ENCODE data around the gene KLK14. TPM values are rescaled to one million over a fixed set of nuclear protein-coding genes. Genes with fewer than 3 reads are reported as not detected.

The KLK14 gene
- polyA plus RNA-seq, 1 donor (not counting 4 experiments of a cell fraction or from before 2014, with no cell fraction given), result 0.05 TPM

- Histone ChIP-seq H3K27me3 (ENCODE audit: control insufficient read depth, extremely low read depth, insufficient read depth, low read length) (peaks cover 3% of the 10 kb centered on the region), H3K36me3 (ENCODE audit: control insufficient read depth in 2 of 2, extremely low read depth in 1 of 2, insufficient read depth in 2 of 2, low read length in 2 of 2) (no peaks in the 10 kb centered on the region), H3K4me2 (ENCODE audit: control insufficient read depth, extremely low read depth, insufficient read depth, low read depth, low read length) (no peak overlapping the region), H3K79me2 (ENCODE audit: control insufficient read depth, insufficient read depth, low read length) (no peaks in the 10 kb centered on the region), H3K9me3 (ENCODE audit: control insufficient read depth, low read depth, low read length) (no peaks in the 10 kb centered on the region), H3K9me1 (ENCODE audit: control insufficient read depth, extremely low read depth, insufficient read depth, low read length) (no peaks in the 10 kb centered on the region), H3K9ac (ENCODE audit: control insufficient read depth, extremely low read depth, insufficient read depth, low read length) (no peak overlapping the region), H3K4me3 (ENCODE audit: control insufficient read depth in 2 of 3, extremely low read depth in 1 of 3, insufficient read depth in 2 of 3, low read depth in 1 of 3, low read length in 3 of 3) (no peak overlapping the region), H4K20me1 (ENCODE audit: control insufficient read depth, extremely low read depth, insufficient read depth, low read length) (no peaks in the 10 kb centered on the region), H3K4me1 (ENCODE audit: control insufficient read depth, extremely low read depth, insufficient read depth, low read length) (peaks cover 7% of the 10 kb centered on the region), H3K27ac (ENCODE audit: control insufficient read depth, insufficient read depth, low read length) (no peak overlapping the region), H2AFZ (ENCODE audit: control insufficient read depth, low read length) (no peak overlapping the region)
- dilution Hi-C loops (cut with MboI; ENCODE audit: extremely low pct_ligation_motif_present, low sequenced_read_pairs), result no loop called here
- DNase-seq (ENCODE audit: low read depth, low spot score) (no peak), FAIRE-seq (no peak)
- TF ChIP-seq EZH2 (IDR thresholded peaks at IDR 0.05; ENCODE audit: low read length) (no peak), CTCF (optimal IDR thresholded peaks at IDR 0.05 in 1 of 3, IDR thresholded peaks at IDR 0.05 in 1 of 3, conservative IDR thresholded peaks at IDR 0.05 in 1 of 3; ENCODE audit: extremely low read depth in 1 of 3, insufficient read depth in 2 of 3, low read length in 3 of 3) (no peak)
These were observed 50.8 kb downstream of the KLK14 start for GRCh38 chr19:51031880-51032225.

- H3K4me3 ChIP-seq (ENCODE audit: control insufficient read depth in 2 of 3, extremely low read depth in 1 of 3, insufficient read depth in 2 of 3, low read depth in 1 of 3, low read length in 3 of 3), result no peak overlapping the region
- no peak overlapping the region for H3K9ac ChIP-seq (ENCODE audit: control insufficient read depth, extremely low read depth, insufficient read depth, low read length)
- no peaks in the 10 kb centered on the region for H3K79me2 ChIP-seq (ENCODE audit: control insufficient read depth, insufficient read depth, low read length)
- no peaks in the 10 kb centered on the region for H3K36me3 ChIP-seq (ENCODE audit: control insufficient read depth in 2 of 2, extremely low read depth in 1 of 2, insufficient read depth in 2 of 2, low read length in 2 of 2)
- no peak for DNase-seq (ENCODE audit: low read depth, low spot score)
- H3K27me3 ChIP-seq (ENCODE audit: control insufficient read depth, extremely low read depth, insufficient read depth, low read length), result peaks cover 3% of the 10 kb centered on the region
- H3K4me2 ChIP-seq (ENCODE audit: control insufficient read depth, extremely low read depth, insufficient read depth, low read depth, low read length), result no peak overlapping the region
- no peaks in the 10 kb centered on the region for H3K9me3 ChIP-seq (ENCODE audit: control insufficient read depth, low read depth, low read length)
- no peaks in the 10 kb centered on the region for H4K20me1 ChIP-seq (ENCODE audit: control insufficient read depth, extremely low read depth, insufficient read depth, low read length)
- peaks cover 12% of the 10 kb centered on the region for H3K4me1 ChIP-seq (ENCODE audit: control insufficient read depth, extremely low read depth, insufficient read depth, low read length)
- no peak for TF ChIP-seq CTCF (optimal IDR thresholded peaks at IDR 0.05 in 1 of 3, IDR thresholded peaks at IDR 0.05 in 1 of 3, conservative IDR thresholded peaks at IDR 0.05 in 1 of 3; ENCODE audit: extremely low read depth in 1 of 3, insufficient read depth in 2 of 3, low read length in 3 of 3)
- no peak for TF ChIP-seq EZH2 (IDR thresholded peaks at IDR 0.05; ENCODE audit: low read length)
- dilution Hi-C loops (cut with MboI; ENCODE audit: extremely low pct_ligation_motif_present, low sequenced_read_pairs), result no loop called here
- H2AFZ ChIP-seq (ENCODE audit: control insufficient read depth, low read length), result no peak overlapping the region
- no peaks in the 10 kb centered on the region for H3K9me1 ChIP-seq (ENCODE audit: control insufficient read depth, extremely low read depth, insufficient read depth, low read length)
- no peak overlapping the region for H3K27ac ChIP-seq (ENCODE audit: control insufficient read depth, insufficient read depth, low read length)
- FAIRE-seq, result no peak
These were observed 51.3 kb downstream of the KLK14 start for GRCh38 chr19:51031220-51031879.
